Measurements from ENCODE around the gene SCGB3A2.

GRCh38 chr5:147898875-147899401 is 20.4 kb downstream of the SCGB3A2 start:
- TF ChIP-seq POLR2A (IDR thresholded peaks at IDR 0.05): no peak
- no peak for TF ChIP-seq CTCF (IDR thresholded peaks at IDR 0.05 in 8 of 11, conservative IDR thresholded peaks at IDR 0.05 in 3 of 11)
